HUES64 (cell line): ENCODE measurements around the gene BRAF.
"Not testable (repeated sequence)": the region's sequence is repeated elsewhere in the genome, so short reads cannot be mapped to it uniquely, and the experiment has no call there.

Source experiments
- H3K27ac ChIP-seq: 2 replicates; pipeline ENCODE4 v1.7.0; 2013; ENCODE audit warnings: low read depth, low read length, inconsistent platforms
- H3K27me3 ChIP-seq: 2 replicates; pipeline ENCODE4 v1.6.1; 2013; ENCODE audit warnings: mild to moderate bottlenecking, low read length; ENCODE audit not compliant: insufficient read depth
- H3K36me3 ChIP-seq: 2 replicates; pipeline ENCODE4 v1.6.1; 2013; ENCODE audit warnings: mild to moderate bottlenecking, low read length; ENCODE audit not compliant: insufficient read depth
- H3K4me1 ChIP-seq: 2 replicates; pipeline ENCODE4 v1.6.1; 2013; ENCODE audit warnings: mild to moderate bottlenecking, low read length, moderate library complexity; ENCODE audit not compliant: insufficient read depth
- H3K4me3 ChIP-seq: 2 replicates; pipeline ENCODE4 v1.5.1; 2013; ENCODE audit warnings: mild to moderate bottlenecking, low read length, moderate library complexity
- H3K9ac ChIP-seq: 2 replicates; pipeline ENCODE4 v1.6.1; 2013; ENCODE audit warnings: mild to moderate bottlenecking, low read depth, low read length
- H3K9me3 ChIP-seq: 2 replicates; pipeline ENCODE4 v1.6.1; 2013; ENCODE audit warnings: low read depth, low read length; ENCODE audit not compliant: insufficient read depth
- WGBS: fragments of 150-250, 120-280 bp; methylation state at CpG from one replicate; pipeline ENCODE4 v1.1.7; 2013; ENCODE audit warnings: missing lambda C conversion rate; 5-methylcytosine and 5-hydroxymethylcytosine counted together

The BRAF gene

GRCh38 chr7:140765441-140765840, 159.3 kb downstream of the BRAF start:
- no CpG with 5 or more reads among the region's 1 CpG for WGBS
- not testable (repeated sequence) for H3K4me1 ChIP-seq, H3K27ac ChIP-seq, H3K27me3 ChIP-seq, H3K9me3 ChIP-seq, H3K4me3 ChIP-seq, H3K9ac ChIP-seq
- peaks cover 17% of the 10 kb centered on the region; the same call in 1 of the 2 replicates for H3K36me3 ChIP-seq

GRCh38 chr7:140763166-140763565, 161.6 kb downstream of the BRAF start:
- not testable (repeated sequence) for H3K27me3 ChIP-seq, H3K9me3 ChIP-seq, H3K4me3 ChIP-seq, H3K36me3 ChIP-seq, H3K9ac ChIP-seq, H3K4me1 ChIP-seq, H3K27ac ChIP-seq
- 96% methylated on average over 14 of the region's 25 CpGs for WGBS

GRCh38 chr7:140761375-140761774, 163.4 kb downstream of the BRAF start:
- H3K9me3 ChIP-seq: not testable (repeated sequence)
- 92% methylated on average over 2 of the region's 3 CpGs for WGBS

GRCh38 chr7:140754506-140754905, 170.2 kb downstream of the BRAF start:
- no peak overlapping the region for H3K4me3 ChIP-seq
- H3K9ac ChIP-seq: no peak overlapping the region
- peaks cover 9% of the 10 kb centered on the region for H3K36me3 ChIP-seq
- no peaks in the 10 kb centered on the region for H3K9me3 ChIP-seq
- H3K27me3 ChIP-seq: no peaks in the 10 kb centered on the region
- 0 out of 2 replicates have a peak, but pooled peaks cover 11% of the 10 kb centered on the region for H3K4me1 ChIP-seq
- H3K27ac ChIP-seq: no peak overlapping the region
- 73% methylated on average over 2 of the region's 3 CpGs for WGBS

More at GRCh38 chr7:140761375-140761774, 163.4 kb downstream of the BRAF start:
- H3K36me3 ChIP-seq, H3K9ac ChIP-seq, H3K27ac ChIP-seq, H3K27me3 ChIP-seq, H3K4me3 ChIP-seq, H3K4me1 ChIP-seq: not testable (repeated sequence)

- Histone ChIP-seq H3K9ac (no peak overlapping the region), H3K36me3 (peaks cover 21% of the 10 kb centered on the region), H3K9me3 (no peaks in the 10 kb centered on the region), H3K27me3 (no peaks in the 10 kb centered on the region), H3K27ac (no peak overlapping the region), H3K4me3 (no peak overlapping the region), H3K4me1 (0 out of 2 replicates have a peak, but pooled peaks cover 11% of the 10 kb centered on the region)
- whole genome bisulfite sequencing: 100% methylated on average over 1 of the region's 1 CpG
Observed at GRCh38 chr7:140752533-140752932, 172.2 kb downstream of the BRAF start.

- WGBS: 93% methylated on average over 2 of the region's 2 CpGs
- peaks cover 26% of the 10 kb centered on the region; the same call in 1 of the 2 replicates for H3K36me3 ChIP-seq
Observed at GRCh38 chr7:140746751-140747150, 178.0 kb downstream of the BRAF start.

GRCh38 chr7:140745266-140746058, 179.3 kb downstream of the BRAF start:
- Histone ChIP-seq H3K4me1 (no peaks in the 10 kb centered on the region), H3K27ac (0 out of 2 replicates have a peak overlapping the region, but pooled peaks have one; percentile 30), H3K9ac (no peak overlapping the region), H3K36me3 (peaks cover 26% of the 10 kb centered on the region; the same call in 1 of the 2 replicates), H3K27me3 (no peaks in the 10 kb centered on the region), H3K4me3 (no peak overlapping the region), H3K9me3 (no peaks in the 10 kb centered on the region)
- WGBS: 90% methylated on average over 6 of the region's 6 CpGs

More at GRCh38 chr7:140746751-140747150, 178.0 kb downstream of the BRAF start:
- Histone ChIP-seq H3K27me3 (no peaks in the 10 kb centered on the region), H3K4me1 (no peaks in the 10 kb centered on the region), H3K9me3 (no peaks in the 10 kb centered on the region), H3K9ac (no peak overlapping the region), H3K4me3 (no peak overlapping the region), H3K27ac (no peak overlapping the region)

- no peaks in the 10 kb centered on the region for H3K9me3 ChIP-seq
- H3K4me3 ChIP-seq: no peak overlapping the region
- no peaks in the 10 kb centered on the region for H3K4me1 ChIP-seq
- WGBS: 90% methylated on average over 2 of the region's 2 CpGs
- H3K27me3 ChIP-seq: no peaks in the 10 kb centered on the region
- H3K36me3 ChIP-seq: peaks cover 28% of the 10 kb centered on the region
- no peak overlapping the region for H3K9ac ChIP-seq
- no peak overlapping the region for H3K27ac ChIP-seq
Observed at GRCh38 chr7:140744005-140744404, 180.7 kb downstream of the BRAF start.

GRCh38 chr7:140743255-140743654, 181.5 kb downstream of the BRAF start:
- H3K27me3 ChIP-seq, H3K4me1 ChIP-seq, H3K27ac ChIP-seq, H3K9ac ChIP-seq, H3K9me3 ChIP-seq, H3K4me3 ChIP-seq: not testable (repeated sequence)
- no CpG with 5 or more reads among the region's 4 CpGs for WGBS
- peaks cover 28% of the 10 kb centered on the region for H3K36me3 ChIP-seq

GRCh38 chr7:140738280-140738679, 186.4 kb downstream of the BRAF start:
- H3K36me3 ChIP-seq: peaks cover 27% of the 10 kb centered on the region
- no peak overlapping the region for H3K4me3 ChIP-seq
- H3K4me1 ChIP-seq: no peaks in the 10 kb centered on the region
- H3K9ac ChIP-seq: no peak overlapping the region
- no peaks in the 10 kb centered on the region for H3K9me3 ChIP-seq
- no peak overlapping the region for H3K27ac ChIP-seq
- no peaks in the 10 kb centered on the region for H3K27me3 ChIP-seq

- no peaks in the 10 kb centered on the region for H3K9me3 ChIP-seq
- peaks cover 30% of the 10 kb centered on the region for H3K36me3 ChIP-seq
- no CpG with 5 or more reads among the region's 2 CpGs for WGBS
- no peak overlapping the region for H3K27ac ChIP-seq
- no peaks in the 10 kb centered on the region for H3K27me3 ChIP-seq
- H3K9ac ChIP-seq: no peak overlapping the region
- peaks cover 8% of the 10 kb centered on the region for H3K4me1 ChIP-seq
- H3K4me3 ChIP-seq: no peak overlapping the region
Observed at GRCh38 chr7:140734729-140735128, 190.0 kb downstream of the BRAF start.
